Astrocyte (in vitro differentiated cells and primary cell): ENCODE results near the gene ZFAND5. TPM values are rescaled to one million over a fixed set of nuclear protein-coding genes. Genes with fewer than 3 reads are reported as not detected.

Source experiments
- DNase-seq: peaks from one replicate; pipeline ENCODE4 v3.0.0-alpha.2; 2010; ENCODE audit warnings: low read depth
- FAIRE-seq: peaks from 2 replicates; lab custom pipeline; 2011; peaks lifted over from hg19 to GRCh38; lab: Jason Lieb, UNC
- H2AFZ ChIP-seq: 2 replicates; pipeline ENCODE4 v1.6.0; 2012; ENCODE audit warnings: low read depth, low read length, inconsistent platforms
- H3K27ac ChIP-seq: 2 replicates; pipeline ENCODE4 v1.5.1; 2011; ENCODE audit warnings: low read depth, low read length, inconsistent platforms
- H3K27me3 ChIP-seq: 2 replicates; pipeline ENCODE4 v1.6.0; 2011; ENCODE audit warnings: low read length, inconsistent platforms; ENCODE audit not compliant: insufficient read depth
- H3K36me3 ChIP-seq: 2 replicates; pipeline ENCODE4 v1.5.1; 2011; ENCODE audit warnings: low read length, inconsistent platforms; ENCODE audit not compliant: insufficient read depth
- H3K4me1 ChIP-seq: 2 replicates; pipeline ENCODE4 v1.5.1; 2011; ENCODE audit warnings: low read length, inconsistent platforms; ENCODE audit not compliant: insufficient read depth
- H3K4me2 ChIP-seq: 2 replicates; pipeline ENCODE4 v1.6.0; 2012; ENCODE audit warnings: low read length, inconsistent platforms
- H3K4me3 ChIP-seq: 2 replicates; pipeline ENCODE4 v1.5.1; 2011; ENCODE audit warnings: low read depth, mild to moderate bottlenecking, low read length, inconsistent platforms; ENCODE audit not compliant: insufficient read depth
- H3K79me2 ChIP-seq: 2 replicates; pipeline ENCODE4 v1.6.0; 2012; ENCODE audit warnings: mild to moderate bottlenecking, low read length, inconsistent platforms; ENCODE audit not compliant: insufficient read depth
- H3K9ac ChIP-seq: 2 replicates; pipeline ENCODE4 v1.6.0; 2012; ENCODE audit warnings: mild to moderate bottlenecking, low read length, inconsistent platforms
- H3K9me3 ChIP-seq: 2 replicates; pipeline ENCODE4 v1.5.1; 2012; ENCODE audit warnings: low read depth, mild to moderate bottlenecking, low read length, inconsistent platforms; ENCODE audit not compliant: insufficient read depth
- H4K20me1 ChIP-seq: 2 replicates; pipeline ENCODE4 v1.6.0; 2012; ENCODE audit warnings: low read length, inconsistent platforms; ENCODE audit not compliant: insufficient read depth
- H3K27ac Mint-ChIP-seq: one replicate; pipeline ENCODE4 v1.8.0; 2021; ENCODE audit warnings: mild to moderate bottlenecking, mixed read lengths; ENCODE audit not compliant: unreplicated experiment
- H3K27me3 Mint-ChIP-seq: one replicate; pipeline ENCODE4 v1.8.0; 2021; ENCODE audit warnings: low read depth, mixed read lengths; ENCODE audit not compliant: unreplicated experiment
- H3K36me3 Mint-ChIP-seq: one replicate; pipeline ENCODE4 v1.8.0; 2021; ENCODE audit warnings: low read depth, mixed read lengths; ENCODE audit not compliant: unreplicated experiment
- H3K4me1 Mint-ChIP-seq: one replicate; pipeline ENCODE4 v1.8.0; 2021; ENCODE audit warnings: low read depth, mixed read lengths; ENCODE audit not compliant: unreplicated experiment
- H3K4me3 Mint-ChIP-seq: one replicate; pipeline ENCODE4 v1.8.0; 2021; ENCODE audit warnings: mild to moderate bottlenecking, moderate library complexity, mixed read lengths; ENCODE audit not compliant: unreplicated experiment
- H3K9me3 Mint-ChIP-seq: one replicate; pipeline ENCODE4 v1.8.0; 2021; ENCODE audit warnings: mild to moderate bottlenecking, mixed read lengths; ENCODE audit not compliant: unreplicated experiment
- CTCF ChIP-seq: IDR thresholded peaks from 2 replicates; pipeline ENCODE4 v1.5.1; 2011; ENCODE audit warnings: low read depth, mild to moderate bottlenecking, inconsistent platforms, low read length, moderate library complexity; ENCODE audit not compliant: insufficient read depth
- EZH2 ChIP-seq: IDR thresholded peaks from 2 replicates; pipeline ENCODE4 v1.6.1; 2012; ENCODE audit warnings: mild to moderate bottlenecking, low read length, inconsistent platforms; ENCODE audit not compliant: insufficient read depth
- total RNA-seq: library from RNA; stranded (reverse); gene quantifications from 2 replicates; pipeline ENCODE4 v1.2.1, GENCODE V29; 2021

ZFAND5 gene
- total RNA-seq, 1 donor from 2014 or later, result 181 TPM

- H3K4me2 ChIP-seq, result no peak overlapping the region
- peaks cover 66% of the 10 kb centered on the region for H3K79me2 ChIP-seq
- no peak overlapping the region for H3K9ac ChIP-seq
- H2AFZ ChIP-seq, result no peak overlapping the region
- H3K27ac Mint-ChIP-seq, result no peak overlapping the region
- H3K4me1 Mint-ChIP-seq, result peaks cover 42% of the 10 kb centered on the region
- peaks cover 76% of the 10 kb centered on the region for H4K20me1 ChIP-seq
- H3K27me3 ChIP-seq, result no peaks in the 10 kb centered on the region
- no peaks in the 10 kb centered on the region for H3K27me3 Mint-ChIP-seq
- no peak overlapping the region for H3K4me3 ChIP-seq
- peaks cover 16% of the 10 kb centered on the region for H3K4me1 ChIP-seq
- H3K4me3 Mint-ChIP-seq, result no peak overlapping the region
- peaks cover 11% of the 10 kb centered on the region for H3K36me3 Mint-ChIP-seq
- DNase-seq (no peak), FAIRE-seq (peak; percentile 5)
- H3K9me3 Mint-ChIP-seq, result no peaks in the 10 kb centered on the region
- H3K9me3 ChIP-seq, result no peaks in the 10 kb centered on the region
- TF ChIP-seq CTCF (no peak), EZH2 (no peak)
- H3K27ac ChIP-seq, result no peak overlapping the region
- peaks cover 66% of the 10 kb centered on the region for H3K36me3 ChIP-seq
These were observed 9.9 kb downstream of the ZFAND5 start for GRCh38 chr9:72355153-72355552.

DNA sequence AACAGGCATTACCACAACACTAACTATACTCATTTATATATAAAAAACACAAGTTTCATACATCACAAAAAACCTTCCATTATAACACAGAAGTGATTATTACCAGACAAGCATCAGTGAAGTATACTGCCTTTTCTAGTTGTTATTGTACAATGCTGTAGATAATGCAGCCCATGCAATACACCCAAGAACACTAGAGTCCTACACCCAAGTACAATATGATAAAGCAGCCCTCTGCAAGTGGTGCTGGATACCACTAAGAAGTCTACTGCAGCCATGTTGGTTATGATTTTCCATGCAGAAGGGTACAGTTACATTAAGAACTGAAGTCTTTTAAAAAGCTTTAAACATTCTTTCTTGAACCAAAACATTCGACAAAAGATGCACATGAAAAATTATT lies 10.3 kb downstream of the ZFAND5 start:
- Histone ChIP-seq H3K27ac (no peak overlapping the region), H2AFZ (no peak overlapping the region), H3K27me3 (no peaks in the 10 kb centered on the region), H3K4me1 (peaks cover 15% of the 10 kb centered on the region), H3K36me3 (peaks cover 61% of the 10 kb centered on the region), H4K20me1 (peaks cover 71% of the 10 kb centered on the region), H3K9ac (no peak overlapping the region), H3K9me3 (no peaks in the 10 kb centered on the region), H3K4me2 (no peak overlapping the region), H3K4me3 (no peak overlapping the region), H3K79me2 (peaks cover 61% of the 10 kb centered on the region)
- Mint-ChIP-seq H3K9me3 (no peaks in the 10 kb centered on the region), H3K4me3 (no peak overlapping the region), H3K27me3 (no peaks in the 10 kb centered on the region), H3K27ac (no peak overlapping the region), H3K36me3 (peaks cover 11% of the 10 kb centered on the region), H3K4me1 (peaks cover 37% of the 10 kb centered on the region)
- no peak for FAIRE-seq
- DNase-seq, result no peak
- TF ChIP-seq CTCF (no peak), EZH2 (no peak)

GRCh38 chr9:72353455-72354116 lies 11.4 kb downstream of the ZFAND5 start:
- no peak for FAIRE-seq
- Histone ChIP-seq H3K4me1 (peaks cover 14% of the 10 kb centered on the region), H3K4me2 (no peak overlapping the region), H3K27ac (no peak overlapping the region), H2AFZ (no peak overlapping the region), H4K20me1 (peaks cover 60% of the 10 kb centered on the region), H3K79me2 (peaks cover 50% of the 10 kb centered on the region), H3K36me3 (peaks cover 50% of the 10 kb centered on the region), H3K4me3 (no peak overlapping the region), H3K27me3 (no peaks in the 10 kb centered on the region), H3K9me3 (no peaks in the 10 kb centered on the region), H3K9ac (no peak overlapping the region)
- Mint-ChIP-seq H3K36me3 (peaks cover 8% of the 10 kb centered on the region), H3K27me3 (no peaks in the 10 kb centered on the region), H3K27ac (no peak overlapping the region), H3K4me3 (no peak overlapping the region), H3K4me1 (peaks cover 26% of the 10 kb centered on the region), H3K9me3 (no peaks in the 10 kb centered on the region)
- TF ChIP-seq EZH2 (no peak), CTCF (no peak)
- no peak for DNase-seq
